Right lobe of liver (tissue), 6 donors: Measurements from ENCODE around the gene POU5F2. TPM values are rescaled to one million over a fixed set of nuclear protein-coding genes. Genes with fewer than 3 reads are reported as not detected.

Experiments
- ATAC-seq, 4 donors: fragments of 200-7000 bp; cut with Tn5 transposase; one replicate each; pipeline ENCODE4 v1.9.1; 2020; ENCODE audit warnings: mild to moderate bottlenecking in 4 of 4, moderate library complexity in 4 of 4
- DNase-seq, 3 donors: peaks; one replicate each; pipeline ENCODE4 v3.0.0-alpha.2; 2020
- H3K27ac ChIP-seq, 3 donors: fragments of 200-600 bp; one replicate each; pipeline ENCODE4 v1.8.0; 2022
- H3K27me3 ChIP-seq, 2 donors: fragments of 200-600 bp; one replicate each; pipeline ENCODE4 v1.8.0; 2022
- H3K36me3 ChIP-seq, 4 donors: fragments of 200-600 bp; sonication (generic) in 1 of 4; one replicate each; pipeline versions ENCODE4 v1.5.1 to v1.8.0; 2017 to 2022; ENCODE audit warnings: control low read depth in 1 of 4
- H3K4me1 ChIP-seq, 4 donors: fragments of 200-600 bp; sonication (generic) in 1 of 4; one replicate each; pipeline versions ENCODE4 v1.5.1 to v1.8.0; 2017 to 2022; ENCODE audit warnings: control low read depth in 1 of 4
- H3K4me3 ChIP-seq, 3 donors: fragments of 200-600 bp; one replicate each; pipeline ENCODE4 v1.8.0; 2022
- H3K9me3 ChIP-seq, 4 donors: fragments of 200-600 bp; sonication (generic) in 1 of 4; one replicate each; pipeline versions ENCODE4 v1.5.1 to v1.8.0; 2017 to 2022; ENCODE audit warnings: control low read depth in 1 of 4
- POLR2A ChIP-seq: fragments of 450-650 bp; IDR thresholded peaks from one replicate; pipeline ENCODE4 v1.6.1; 2017; ENCODE audit warnings: antibody characterized with exemption, mild to moderate bottlenecking
- WGBS: methylation state at CpG from one replicate; pipeline ENCODE4 v1.1.6; 2018; ENCODE audit warnings: low coverage, low lambda C conversion rate; ENCODE audit not compliant: insufficient coverage; ENCODE audit errors: missing lambda C conversion rate; 5-methylcytosine and 5-hydroxymethylcytosine counted together
- intact Hi-C, 2 donors: fragments of 100-400 bp; cut with DNase I; formaldehyde crosslinking; loops; one replicate each; pipeline versions ENCODE4 v1.11.2 to v1.14.1; 2022
- total RNA-seq, 6 experiments: library from RNA; depleted of rRNA in 2 of 6; stranded (reverse); fragments of >200 nt in 2 of 6; fragmentation: NEBNext Ultra II Directional in 3 of 6; extraction: Animal tissue kit (Norgen Biotek cat#: 25700) in 3 of 6; gene quantifications; one replicate each; pipeline versions ENCODE4 v1.1.0 to v1.2.4, GENCODE V29; 2016 to 2023
- TF ChIP-seq, protein P1 (sequence below), 4 donors: fragments of 200-600 bp in 3 of 4; fragments of 450-650 bp in 1 of 4; IDR thresholded peaks; one replicate each; pipeline versions ENCODE4 v1.5.1 to v1.8.0; 2016 to 2022; ENCODE audit warnings: antibody characterized with exemption in 4 of 4, mild to moderate bottlenecking in 2 of 4
- donor health status: DM: no; HTN: yes; CAD: no.
- donor health status: DM: no; HTN: no; CAD: no.
- donor health status: DM: no; HTN: no; CAD: no.
- donor health status: DM: no; HTN: yes; CAD: no.
- donor health status: DM: no; HTN: yes; CAD: no.

Gene POU5F2
- total RNA-seq, 6 experiments from 2014 or later = 0.29 to 1.3 (median 0.52) TPM

DNA sequence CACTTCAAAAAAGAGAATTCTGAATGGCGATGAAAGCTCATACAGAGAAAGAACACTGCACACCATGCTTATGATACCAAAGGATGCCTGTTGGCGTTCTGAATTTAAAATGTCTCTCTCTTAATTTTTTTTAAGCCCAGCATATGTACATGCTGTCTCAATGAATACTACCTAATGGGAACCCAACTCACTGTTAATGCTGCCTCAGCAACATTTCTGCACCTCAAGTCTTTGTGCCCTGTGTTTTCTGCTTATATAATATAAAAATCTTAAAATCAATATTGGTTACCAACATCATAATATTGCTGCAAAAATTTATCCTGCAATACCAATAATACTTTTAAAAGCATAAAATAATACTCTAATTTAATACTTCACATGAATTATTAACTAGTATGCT, 44.1 kb upstream of the POU5F2 start:
- no peak for DNase-seq

DNA sequence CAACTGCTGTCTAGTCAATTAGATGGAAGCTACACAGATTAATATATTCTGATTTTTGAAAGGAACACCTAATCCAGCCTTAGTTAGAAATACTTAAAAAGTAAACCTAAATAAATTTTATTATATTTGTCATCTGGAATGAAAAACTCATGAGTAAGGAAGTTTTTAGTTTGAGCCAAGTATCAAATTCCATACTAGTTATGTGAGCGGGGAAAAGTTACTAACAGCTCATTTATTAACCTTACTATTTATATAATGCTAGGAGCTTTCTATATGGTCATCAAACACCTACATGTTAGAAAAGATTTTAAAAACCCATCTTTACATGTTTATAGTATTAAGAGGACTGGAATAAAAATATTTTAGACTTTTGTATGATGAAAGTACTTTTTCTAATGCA, 41.6 kb upstream of the POU5F2 start:
- Histone ChIP-seq H3K4me1 (no peaks in the 10 kb centered on the region), H3K4me3 (no peak overlapping the region), H3K9me3 (no peaks in the 10 kb centered on the region), H3K27me3 (no peaks in the 10 kb centered on the region), H3K36me3 (no peaks in the 10 kb centered on the region), H3K27ac (no peak overlapping the region)
- DNase-seq (no peak), ATAC-seq (no peak)
- 93% methylated on average over 1 of the region's 1 CpG for WGBS
- TF ChIP-seq, protein P1, sequence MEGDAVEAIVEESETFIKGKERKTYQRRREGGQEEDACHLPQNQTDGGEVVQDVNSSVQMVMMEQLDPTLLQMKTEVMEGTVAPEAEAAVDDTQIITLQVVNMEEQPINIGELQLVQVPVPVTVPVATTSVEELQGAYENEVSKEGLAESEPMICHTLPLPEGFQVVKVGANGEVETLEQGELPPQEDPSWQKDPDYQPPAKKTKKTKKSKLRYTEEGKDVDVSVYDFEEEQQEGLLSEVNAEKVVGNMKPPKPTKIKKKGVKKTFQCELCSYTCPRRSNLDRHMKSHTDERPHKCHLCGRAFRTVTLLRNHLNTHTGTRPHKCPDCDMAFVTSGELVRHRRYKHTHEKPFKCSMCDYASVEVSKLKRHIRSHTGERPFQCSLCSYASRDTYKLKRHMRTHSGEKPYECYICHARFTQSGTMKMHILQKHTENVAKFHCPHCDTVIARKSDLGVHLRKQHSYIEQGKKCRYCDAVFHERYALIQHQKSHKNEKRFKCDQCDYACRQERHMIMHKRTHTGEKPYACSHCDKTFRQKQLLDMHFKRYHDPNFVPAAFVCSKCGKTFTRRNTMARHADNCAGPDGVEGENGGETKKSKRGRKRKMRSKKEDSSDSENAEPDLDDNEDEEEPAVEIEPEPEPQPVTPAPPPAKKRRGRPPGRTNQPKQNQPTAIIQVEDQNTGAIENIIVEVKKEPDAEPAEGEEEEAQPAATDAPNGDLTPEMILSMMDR (IDR thresholded peaks at IDR 0.05) = no peak
- no peak for TF ChIP-seq POLR2A
- intact Hi-C loops = no loop called here

More for the DNA sequence above, 44.1 kb upstream of the POU5F2 start:
- Histone ChIP-seq H3K36me3 (no peaks in the 10 kb centered on the region), H3K4me1 (no peaks in the 10 kb centered on the region), H3K9me3 (no peaks in the 10 kb centered on the region), H3K27ac (no peak overlapping the region), H3K4me3 (no peak overlapping the region), H3K27me3 (no peaks in the 10 kb centered on the region)
- TF ChIP-seq, protein P1 (IDR thresholded peaks at IDR 0.05) = no peak
- TF ChIP-seq POLR2A = no peak
- intact Hi-C loops = no loop called here
- no peak for ATAC-seq
- 100% methylated on average over 2 of the region's 2 CpGs for WGBS

DNA sequence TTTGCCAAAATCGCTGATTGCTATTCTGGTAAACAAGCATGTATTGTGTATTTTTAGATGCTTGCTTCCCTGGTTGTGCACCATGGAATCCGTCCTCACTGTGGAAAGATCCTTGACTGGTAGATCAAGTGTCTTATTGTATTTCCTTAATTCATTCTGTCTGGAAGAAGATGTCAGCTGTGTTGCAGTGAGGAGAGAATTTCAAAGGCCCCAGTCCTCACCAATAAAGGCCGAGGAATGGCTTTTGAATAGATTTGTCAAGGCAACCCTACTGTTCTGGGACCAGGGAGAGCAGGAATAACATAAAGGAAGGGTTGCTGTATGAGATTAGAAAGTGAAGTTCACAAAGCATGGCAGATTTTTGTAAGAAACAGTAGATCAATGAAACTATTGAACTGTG, 36.2 kb upstream of the POU5F2 start:
- no peak for ATAC-seq
- no peak overlapping the region for H3K4me3 ChIP-seq
- no peaks in the 10 kb centered on the region for H3K27me3 ChIP-seq
- TF ChIP-seq, protein P1 (IDR thresholded peaks at IDR 0.05) = no peak
- TF ChIP-seq POLR2A = no peak
- intact Hi-C loops = no loop called here
- H3K27ac ChIP-seq = no peak overlapping the region
- no peaks in the 10 kb centered on the region for H3K36me3 ChIP-seq
- DNase-seq = no peak
- WGBS = 90% methylated on average over 3 of the region's 3 CpGs
- H3K4me1 ChIP-seq = no peaks in the 10 kb centered on the region
- H3K9me3 ChIP-seq = no peaks in the 10 kb centered on the region

DNA sequence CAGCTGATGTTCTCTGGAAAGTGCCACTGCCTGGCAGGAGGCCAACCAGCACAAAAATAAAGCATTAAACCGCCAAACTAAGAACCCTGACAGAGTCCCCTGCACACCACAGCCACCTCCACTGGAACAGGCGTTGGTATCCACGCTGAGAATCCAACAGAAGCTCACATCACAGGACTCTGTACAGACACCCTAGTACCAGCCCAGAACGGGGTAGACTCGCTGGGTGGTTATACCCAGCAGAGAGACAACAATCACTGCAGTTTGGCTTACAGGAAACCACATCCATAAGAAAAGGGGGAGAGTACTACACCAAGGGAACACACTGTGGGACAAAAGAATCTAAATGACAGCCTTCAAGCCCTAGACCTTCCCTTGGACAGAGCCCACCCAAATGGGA, 15.0 kb upstream of the POU5F2 start:
- H3K27ac ChIP-seq = no peak overlapping the region
- H3K9me3 ChIP-seq = no peaks in the 10 kb centered on the region
- no peaks in the 10 kb centered on the region for H3K4me1 ChIP-seq
- intact Hi-C loops = no loop called here
- H3K27me3 ChIP-seq = no peaks in the 10 kb centered on the region
- H3K4me3 ChIP-seq = no peak overlapping the region
- TF ChIP-seq, protein P1 (IDR thresholded peaks at IDR 0.05) = no peak
- no peak for TF ChIP-seq POLR2A
- ATAC-seq = no peak
- H3K36me3 ChIP-seq = no peaks in the 10 kb centered on the region
- no CpG with 5 or more reads among the region's 5 CpGs for WGBS
- no peak for DNase-seq

DNA sequence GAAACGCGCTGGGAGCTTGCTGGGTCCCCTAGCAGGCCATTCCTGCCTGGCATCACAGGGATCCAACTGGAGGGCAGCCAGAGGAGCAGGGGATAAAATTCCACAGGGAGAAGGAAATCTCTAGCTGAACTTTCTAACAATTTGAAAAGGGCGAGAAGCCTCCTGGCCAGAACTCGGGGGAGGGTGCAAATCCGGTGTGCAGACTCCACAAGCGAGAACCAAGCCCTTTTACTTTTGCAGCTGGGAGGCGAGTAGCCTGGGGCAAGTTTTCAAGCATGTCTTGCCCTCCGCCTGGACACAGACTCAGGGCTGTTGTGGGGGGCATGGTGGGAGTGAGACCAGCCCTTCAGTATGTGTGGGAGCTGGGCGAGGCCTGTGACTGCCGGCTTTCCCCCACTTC, 14.3 kb upstream of the POU5F2 start:
- no peak for TF ChIP-seq POLR2A
- TF ChIP-seq, protein P1 (IDR thresholded peaks at IDR 0.05) = no peak
- WGBS = 100% methylated on average over 3 of the region's 10 CpGs

More for the DNA sequence above, 14.3 kb upstream of the POU5F2 start:
- no peak overlapping the region for H3K27ac ChIP-seq
- intact Hi-C loops = no loop called here
- H3K4me3 ChIP-seq = no peak overlapping the region
- H3K4me1 ChIP-seq = no peaks in the 10 kb centered on the region
- DNase-seq (no peak), ATAC-seq (no peak)
- H3K27me3 ChIP-seq = no peaks in the 10 kb centered on the region
- H3K36me3 ChIP-seq = no peaks in the 10 kb centered on the region
- no peaks in the 10 kb centered on the region for H3K9me3 ChIP-seq
